Cardiac muscle cell (in vitro differentiated cells and primary cell): ENCODE data around the gene ACTA2. TPM values are rescaled to one million over a fixed set of nuclear protein-coding genes. Genes with fewer than 3 reads are reported as not detected.

Experiments
- DNase-seq, 2 donors: peaks; one replicate each; pipeline versions ENCODE4 v3.0.0 to v3.0.0-alpha.2; 2010 to 2017; ENCODE audit warnings: low read depth in 1 of 2, low spot score in 1 of 2
- H3K27ac ChIP-seq: fragments of 200-600 bp; sonication (generic); 2 replicates; pipeline ENCODE4 v1.5.1; 2016
- H3K27me3 ChIP-seq: fragments of 200-600 bp; sonication (generic); 2 replicates; pipeline ENCODE4 v1.6.0; 2016; ENCODE audit warnings: control low read depth
- H3K36me3 ChIP-seq: fragments of 200-600 bp; sonication (generic); 2 replicates; pipeline ENCODE4 v1.5.1; 2016; ENCODE audit warnings: control low read depth
- H3K4me1 ChIP-seq: fragments of 200-600 bp; sonication (generic); 2 replicates; pipeline ENCODE4 v1.8.1; 2017; ENCODE audit warnings: low read depth, mild to moderate bottlenecking, mixed run types
- H3K4me3 ChIP-seq: fragments of 200-600 bp; sonication (generic); 2 replicates; pipeline ENCODE4 v1.5.1; 2016; ENCODE audit warnings: mild to moderate bottlenecking
- H3K9me3 ChIP-seq: fragments of 200-600 bp; sonication (generic); 2 replicates; pipeline ENCODE4 v1.5.1; 2017; ENCODE audit warnings: low read depth, mild to moderate bottlenecking, control low read depth
- CTCF ChIP-seq: IDR thresholded peaks from 2 replicates; pipeline ENCODE4 v1.5.1; 2012; ENCODE audit warnings: low read depth, mild to moderate bottlenecking, low read length
- polyA plus RNA-seq: library from polyadenylated mRNA; unstranded; fragments of >200 nt; fragmentation: Nextera tagmentation; extraction: Ambion mirVana; gene quantifications from 2 replicates; pipeline ENCODE4 v1.2.1, GENCODE V29; 2016
- total RNA-seq: library from RNA; depleted of rRNA; stranded (reverse); fragments of >200 nt; gene quantifications from 2 replicates; pipeline ENCODE4 v1.2.3, GENCODE V29; 2016

The ACTA2 gene
- total and polyA plus RNA-seq, 2 experiments from 2014 or later, result 405 to 2,064 TPM

GRCh38 chr10:88981435-88981834 lies 28.9 kb upstream of the ACTA2 start:
- peak in 1 of 2 donors; percentile 53 for DNase-seq
- Histone ChIP-seq H3K27ac (no peak overlapping the region), H3K4me3 (no peak overlapping the region), H3K9me3 (no peaks in the 10 kb centered on the region), H3K4me1 (peaks cover 20% of the 10 kb centered on the region), H3K36me3 (no peaks in the 10 kb centered on the region), H3K27me3 (no peaks in the 10 kb centered on the region)
- TF ChIP-seq CTCF, result no peak

- DNase-seq, result no peak
- Histone ChIP-seq H3K27ac (no peak overlapping the region), H3K36me3 (no peaks in the 10 kb centered on the region), H3K4me1 (peaks cover 20% of the 10 kb centered on the region), H3K27me3 (no peaks in the 10 kb centered on the region), H3K4me3 (no peak overlapping the region), H3K9me3 (no peaks in the 10 kb centered on the region)
- no peak for TF ChIP-seq CTCF
Observed at GRCh38 chr10:88980800-88981199, 28.2 kb upstream of the ACTA2 start.

GRCh38 chr10:88980247-88980646 lies 27.7 kb upstream of the ACTA2 start:
- Histone ChIP-seq H3K27me3 (no peaks in the 10 kb centered on the region), H3K27ac (no peak overlapping the region), H3K36me3 (no peaks in the 10 kb centered on the region), H3K4me1 (peaks cover 20% of the 10 kb centered on the region), H3K9me3 (no peaks in the 10 kb centered on the region), H3K4me3 (no peak overlapping the region)
- TF ChIP-seq CTCF, result no peak
- no peak for DNase-seq

- no peak for DNase-seq
- H3K27me3 ChIP-seq, result no peaks in the 10 kb centered on the region
- no peak overlapping the region for H3K27ac ChIP-seq
- no peaks in the 10 kb centered on the region for H3K36me3 ChIP-seq
- H3K4me3 ChIP-seq, result no peak overlapping the region
- peaks cover 20% of the 10 kb centered on the region for H3K4me1 ChIP-seq
- no peaks in the 10 kb centered on the region for H3K9me3 ChIP-seq
- no peak for TF ChIP-seq CTCF
Observed at GRCh38 chr10:88979603-88980002, 27.0 kb upstream of the ACTA2 start.

DNA sequence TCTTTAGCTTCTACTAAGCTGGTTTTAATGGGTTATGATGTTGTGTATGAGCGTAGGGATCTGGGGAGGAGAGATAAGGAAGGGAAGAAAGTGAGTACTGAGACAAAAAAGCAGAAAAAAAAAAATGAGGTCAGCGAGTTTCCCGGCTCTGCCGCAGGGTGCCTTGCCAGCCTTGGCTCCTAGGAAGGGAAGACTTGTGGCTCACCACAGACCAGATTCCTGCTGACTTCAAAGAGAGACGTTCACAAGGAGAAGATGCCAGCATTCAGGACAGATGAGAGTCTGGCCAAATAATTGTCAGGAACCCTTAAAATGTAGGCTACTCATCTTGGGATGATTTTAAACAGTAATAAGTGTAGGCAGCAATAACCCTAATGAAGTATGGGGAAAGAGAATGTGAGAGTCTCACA lies 26.6 kb upstream of the ACTA2 start:
- Histone ChIP-seq H3K27me3 (no peaks in the 10 kb centered on the region), H3K4me1 (peaks cover 20% of the 10 kb centered on the region), H3K27ac (no peak overlapping the region), H3K4me3 (no peak overlapping the region), H3K36me3 (no peaks in the 10 kb centered on the region), H3K9me3 (no peaks in the 10 kb centered on the region)
- DNase-seq, result peak in 1 of 2 donors; percentile 94
- no peak for TF ChIP-seq CTCF

DNA sequence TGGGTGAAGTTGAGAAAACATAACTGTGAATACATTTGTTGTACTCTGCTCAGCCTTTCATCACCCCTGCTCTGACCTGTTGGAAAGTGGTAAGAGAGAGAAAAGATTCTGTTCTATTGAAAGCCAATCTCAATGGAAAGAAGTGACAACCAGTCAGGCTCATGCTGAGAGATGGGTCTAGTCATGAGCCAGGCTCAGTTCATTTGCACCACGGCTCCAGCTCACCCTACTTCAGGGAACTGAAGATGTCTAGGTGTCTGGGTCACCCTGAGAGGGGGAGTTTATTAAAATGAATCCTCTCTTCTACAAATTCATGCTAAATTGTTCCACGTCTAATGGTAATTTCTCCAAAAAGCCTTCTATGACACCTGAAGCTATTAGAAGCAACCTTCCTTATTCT lies 25.9 kb upstream of the ACTA2 start:
- peaks cover 20% of the 10 kb centered on the region for H3K4me1 ChIP-seq
- no peaks in the 10 kb centered on the region for H3K9me3 ChIP-seq
- no peak overlapping the region for H3K27ac ChIP-seq
- no peak for TF ChIP-seq CTCF
- no peak for DNase-seq
- H3K4me3 ChIP-seq, result no peak overlapping the region
- H3K36me3 ChIP-seq, result no peaks in the 10 kb centered on the region
- H3K27me3 ChIP-seq, result no peaks in the 10 kb centered on the region
